Endometrium (tissue), 2 donors: ENCODE measurements around the gene VPS35.
"Not testable (repeated sequence)": the region's sequence is repeated elsewhere in the genome, so short reads cannot be mapped to it uniquely, and the experiment has no call there.

Source experiments
- FAIRE-seq: peaks from 2 replicates; lab custom pipeline; 2012; peaks lifted over from hg19 to GRCh38; lab: Jason Lieb, UNC
- donor health status: control.
- donor health status: control.

Gene VPS35

DNA sequence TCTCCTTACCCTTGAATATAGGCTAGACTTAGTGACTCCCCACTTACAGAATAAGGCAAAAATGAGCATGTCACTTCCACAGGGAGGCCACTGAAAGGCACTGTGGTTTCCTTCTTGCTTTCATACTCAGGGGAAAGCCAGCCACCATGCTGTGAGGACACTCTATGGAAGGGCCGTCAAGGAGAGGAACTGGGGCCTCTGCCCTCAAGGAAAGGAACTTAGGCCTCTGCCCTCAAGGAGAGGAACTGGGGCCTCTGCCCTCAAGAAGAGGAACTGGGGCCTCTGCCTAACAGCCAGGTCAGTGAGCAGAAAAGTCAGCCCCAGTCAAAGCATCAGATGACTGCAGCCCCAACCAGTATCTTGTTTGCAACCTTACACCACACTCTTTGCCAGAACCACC, 30.1 kb downstream of the VPS35 start:
- no peak for FAIRE-seq

DNA sequence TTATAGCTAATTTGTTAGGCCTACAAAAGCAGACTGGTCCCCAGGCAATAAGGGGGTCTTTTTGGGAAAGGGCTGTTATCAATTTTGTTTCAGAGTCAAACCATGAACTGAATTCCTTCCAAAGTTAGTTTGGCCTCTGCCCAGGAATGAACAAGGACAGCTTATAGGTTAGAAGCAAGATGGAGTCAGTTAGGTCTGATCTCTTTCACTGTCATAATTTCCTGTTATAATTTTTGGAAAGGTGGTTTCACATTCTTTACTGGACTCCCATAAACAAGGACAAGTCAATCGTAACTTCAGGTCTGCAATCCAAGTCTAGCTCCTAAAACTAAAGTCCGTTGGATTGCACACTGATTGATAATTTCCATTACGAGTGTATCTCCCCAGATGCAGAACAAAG, 37.7 kb downstream of the VPS35 start:
- no peak for FAIRE-seq

DNA sequence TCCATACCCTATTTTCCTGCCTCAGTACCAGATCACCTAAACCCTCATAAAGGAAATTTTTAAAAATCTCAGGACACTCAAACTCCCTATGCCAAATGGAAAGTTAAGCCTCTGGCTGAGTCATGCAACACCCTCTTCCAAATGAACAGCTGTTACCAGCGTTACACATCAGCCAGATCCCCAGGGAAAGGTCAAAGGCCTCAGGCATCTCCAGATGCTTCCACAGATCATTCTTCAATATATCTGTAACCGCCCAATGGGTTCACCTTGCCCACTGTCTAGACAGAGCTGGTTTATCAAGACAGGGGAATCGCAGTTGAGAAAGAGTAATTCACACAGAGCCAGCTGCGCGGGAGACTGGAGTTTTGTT, 38.7 kb downstream of the VPS35 start:
- no peak for FAIRE-seq

DNA sequence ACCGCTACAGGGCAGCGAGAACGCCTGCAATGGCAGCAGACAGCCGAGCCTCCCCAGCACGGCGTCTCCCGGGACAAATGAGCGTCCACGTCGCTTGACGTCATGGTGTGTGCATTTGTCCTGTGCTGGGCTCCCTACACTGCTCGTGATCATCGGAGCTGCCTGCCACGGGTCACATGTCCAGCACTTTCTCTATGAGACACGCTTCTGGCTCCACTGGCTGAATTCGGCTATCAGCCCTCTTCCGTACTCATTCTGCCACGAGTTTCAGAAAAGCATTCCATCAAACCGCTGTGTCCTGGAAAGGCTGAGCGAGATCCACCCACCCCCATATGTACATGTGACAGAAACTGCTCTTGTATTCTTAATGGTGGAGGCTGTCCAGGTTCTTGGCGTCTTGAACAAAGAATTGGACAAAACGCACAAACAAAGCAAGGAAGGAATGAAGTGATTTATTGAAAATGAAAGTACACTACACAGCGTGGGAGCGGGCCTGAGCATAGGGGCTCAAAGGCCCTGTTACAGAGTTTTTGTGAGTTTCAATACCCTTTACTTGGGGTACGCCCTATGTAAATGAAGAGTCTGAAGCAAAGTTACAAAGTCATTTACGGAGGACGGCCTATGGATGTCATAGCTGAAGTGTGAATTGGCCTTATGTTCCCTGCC, 39.3 kb downstream of the VPS35 start:
- FAIRE-seq = no peak

DNA sequence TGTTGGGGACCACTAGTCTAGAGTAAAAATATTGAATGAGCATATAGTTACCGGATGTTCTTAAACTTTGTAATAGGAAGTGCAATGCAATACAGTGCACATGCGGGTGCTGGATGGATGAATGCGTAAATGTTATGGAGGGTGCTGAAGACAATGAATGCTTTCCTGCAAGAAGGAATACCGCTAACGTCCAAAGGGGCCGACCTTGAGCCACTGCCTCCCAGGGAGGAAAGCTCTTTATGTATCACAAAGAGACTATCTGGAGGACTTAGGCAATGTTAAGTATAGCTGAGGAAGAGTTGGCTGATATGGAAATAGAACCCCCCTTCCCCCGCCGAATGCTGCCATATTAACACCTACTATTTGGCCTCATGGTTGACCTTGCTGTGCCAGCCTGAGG, 40.3 kb downstream of the VPS35 start:
- no peak for FAIRE-seq

DNA sequence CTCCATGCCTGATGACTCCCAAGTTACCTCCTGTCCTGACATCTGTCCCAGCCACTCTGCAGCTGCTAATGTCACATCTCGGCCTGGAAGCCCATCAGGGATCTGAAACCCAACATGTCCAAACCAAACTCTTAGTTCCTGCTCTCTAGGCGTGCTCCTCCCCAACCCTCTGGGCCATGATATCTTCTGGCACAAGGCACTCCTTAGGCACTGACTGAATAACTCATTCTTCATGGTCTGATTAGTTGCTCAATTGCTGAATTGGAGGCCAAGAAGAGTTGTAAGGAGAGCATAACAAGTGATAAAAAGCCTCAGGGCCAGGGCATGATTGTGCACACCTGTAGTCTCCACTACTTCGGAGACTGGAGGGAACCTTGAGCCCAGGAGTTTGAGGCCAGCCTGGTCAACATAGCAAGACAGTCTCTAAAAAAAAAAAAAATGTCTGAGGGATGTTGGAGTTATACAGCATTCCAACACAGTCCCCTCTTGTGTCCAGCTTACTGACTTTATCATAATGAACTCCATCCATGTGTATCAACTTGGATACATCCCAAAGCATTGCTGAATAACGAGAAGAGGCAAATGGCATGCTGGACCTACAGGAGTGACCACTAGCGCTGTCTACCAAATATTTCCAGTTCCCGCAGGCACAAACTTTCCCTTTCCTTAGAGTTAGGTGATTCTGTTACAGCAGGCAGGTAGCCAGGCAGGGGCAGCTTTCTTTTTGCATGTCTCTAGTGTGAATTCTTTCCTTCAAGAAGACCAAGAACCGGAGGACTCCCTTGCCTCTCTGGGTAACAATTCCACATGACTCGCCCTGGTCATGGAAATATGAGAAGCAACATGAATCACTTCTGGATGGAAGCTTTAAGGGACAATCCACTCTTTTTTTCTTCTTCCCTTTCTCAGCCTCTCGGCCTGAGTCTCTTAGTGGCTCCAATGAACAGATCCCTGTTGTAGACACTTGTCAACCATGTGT, 49.7 kb downstream of the VPS35 start:
- no peak for FAIRE-seq

DNA sequence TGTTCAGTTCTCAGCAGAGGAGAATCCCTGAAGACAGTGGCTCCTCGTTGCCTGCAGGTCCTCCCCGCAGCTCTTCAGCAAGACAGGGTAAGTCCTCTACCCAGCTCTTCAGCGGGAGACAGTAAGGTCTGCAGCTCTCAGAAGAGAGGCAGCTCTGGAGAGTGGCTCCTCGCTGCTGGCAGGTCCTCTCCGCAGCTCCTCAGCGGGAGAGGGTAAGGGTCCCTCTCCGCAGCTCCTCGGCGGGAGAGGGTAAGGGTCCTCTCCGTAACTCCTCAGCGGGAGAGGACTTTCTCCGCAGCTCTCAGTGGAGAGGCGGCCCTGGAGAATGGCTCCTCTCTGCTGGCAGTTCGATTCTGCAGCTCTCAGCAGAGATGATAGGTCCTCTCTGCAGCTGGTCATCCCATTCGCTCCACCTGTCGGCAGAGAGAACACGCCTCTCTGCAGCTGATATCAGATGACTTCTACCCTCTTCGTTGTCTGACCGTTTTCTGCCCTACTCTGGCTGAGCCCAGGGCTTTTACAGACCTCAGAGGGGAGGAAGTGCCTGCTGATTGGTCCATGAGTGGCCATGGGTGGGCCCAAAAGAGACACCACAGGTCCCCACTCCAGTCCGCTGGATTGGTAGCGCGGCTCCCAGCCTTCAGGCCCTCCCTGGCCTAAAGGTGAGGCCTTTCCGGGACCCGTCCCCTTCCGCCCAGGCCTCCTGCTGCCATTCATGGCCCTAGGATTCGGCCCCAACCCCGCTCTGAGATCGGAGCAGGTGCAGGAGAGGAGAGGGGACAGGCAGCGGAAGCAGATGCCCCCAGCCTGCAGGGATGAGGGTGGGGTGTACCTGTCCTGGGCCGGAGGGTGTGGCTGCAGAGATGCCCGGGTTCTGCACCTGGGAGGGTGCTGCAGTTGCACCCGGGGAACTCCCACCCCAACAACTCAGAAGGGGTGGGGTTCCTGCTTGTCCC, 55.9 kb downstream of the VPS35 start:
- no peak for FAIRE-seq

DNA sequence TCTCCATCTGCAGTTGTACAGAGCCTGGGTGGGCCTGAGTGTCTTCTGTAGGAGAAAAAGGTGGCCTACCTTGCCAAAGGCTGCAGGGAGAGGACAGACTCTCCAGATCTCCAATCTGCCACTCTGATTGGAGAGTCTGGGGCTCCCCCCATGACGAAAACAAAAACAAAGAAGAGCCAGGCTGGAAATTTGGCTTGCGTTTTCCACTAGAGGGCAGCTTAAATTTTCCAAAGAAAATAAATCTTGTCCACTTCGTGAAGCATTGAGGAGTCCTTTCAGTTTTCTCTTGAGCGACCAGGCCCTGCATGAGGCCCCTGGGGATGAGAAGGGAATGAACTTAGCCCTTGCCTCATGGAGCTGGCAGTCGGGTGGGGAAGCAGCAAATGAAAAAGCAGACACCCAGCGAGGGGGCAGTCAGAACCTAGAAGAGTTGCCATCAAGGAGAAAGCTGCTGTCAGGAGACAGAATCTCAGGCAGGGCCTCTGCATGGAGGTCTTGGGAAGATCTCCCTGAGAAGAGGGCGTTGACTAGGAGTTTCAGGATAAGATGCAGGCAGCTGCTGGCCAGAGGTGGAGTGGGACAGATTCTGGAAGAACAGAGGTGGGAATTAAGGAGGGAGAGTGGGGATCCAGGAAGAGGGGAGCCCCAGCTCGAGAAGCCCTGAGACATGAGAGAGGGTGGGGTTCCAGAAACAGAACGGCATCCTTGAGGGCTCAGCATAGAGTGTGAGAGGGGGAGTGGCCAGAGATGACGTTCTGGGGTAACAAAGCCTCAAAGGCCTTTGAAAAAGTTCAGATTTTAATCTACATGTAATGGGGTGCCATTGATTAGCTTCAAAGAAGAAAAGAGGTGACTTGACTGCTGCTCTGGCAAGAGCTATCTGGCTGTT, 59.4 kb downstream of the VPS35 start:
- FAIRE-seq = no peak

DNA sequence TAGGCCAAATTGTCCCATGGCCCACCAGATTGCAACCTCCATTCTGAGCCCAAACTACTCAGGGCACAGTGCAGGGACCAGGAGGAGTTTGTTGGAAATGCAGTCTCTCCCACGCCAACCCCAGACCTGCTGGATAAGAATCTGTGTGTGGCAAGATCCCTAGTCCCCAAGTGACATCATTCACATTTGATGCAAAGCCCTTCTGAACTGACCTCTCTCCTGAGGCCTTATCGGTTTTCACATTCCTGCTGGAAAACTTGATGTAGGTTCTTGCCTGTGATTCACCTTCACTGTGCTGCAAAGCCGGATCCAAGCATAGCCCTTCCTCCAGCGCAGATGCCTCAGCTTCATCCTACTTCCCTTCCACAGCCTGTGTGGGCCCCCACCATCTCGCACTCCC, 61.2 kb downstream of the VPS35 start:
- no peak for FAIRE-seq

DNA sequence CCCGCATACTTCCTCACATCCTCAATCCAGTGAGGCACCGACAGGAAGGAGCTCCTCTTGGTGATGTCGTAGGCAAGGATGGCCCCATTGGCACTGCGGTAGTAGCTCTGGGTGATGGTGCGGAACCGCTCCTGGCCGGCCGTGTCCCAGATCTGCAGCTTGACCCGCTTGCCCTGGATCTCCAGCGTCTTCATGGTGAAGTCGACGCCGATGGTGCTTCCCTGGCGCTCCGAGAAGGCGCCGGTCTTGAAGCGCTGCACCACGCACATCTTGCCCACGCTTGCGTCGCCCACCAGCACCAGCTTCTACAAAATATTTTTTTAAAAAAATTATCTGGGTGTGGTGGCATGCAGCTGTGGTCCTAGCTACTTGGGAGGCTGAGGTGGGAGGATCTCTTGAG, 62.3 kb downstream of the VPS35 start:
- FAIRE-seq = not testable (repeated sequence)

DNA sequence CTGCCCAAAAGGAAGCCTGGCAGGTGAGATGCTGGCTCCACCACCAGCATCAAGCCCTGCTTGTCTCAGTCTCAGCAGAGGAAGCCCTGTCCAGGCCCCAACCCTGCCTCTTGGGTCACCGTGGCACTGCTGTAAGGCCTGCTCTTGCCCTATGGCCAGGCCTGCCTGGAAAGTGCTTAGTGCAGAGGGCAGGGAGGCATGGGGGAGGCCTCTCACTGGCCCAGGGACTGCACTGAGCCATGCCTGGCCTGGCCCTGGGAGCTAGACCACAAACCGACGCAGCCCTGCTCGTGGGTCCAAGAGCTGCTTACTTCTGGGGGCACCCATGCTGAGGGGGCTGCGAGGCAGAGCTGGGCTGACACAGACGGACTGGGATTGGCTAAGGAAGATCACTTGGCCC, 64.1 kb downstream of the VPS35 start:
- FAIRE-seq = not testable (repeated sequence)

DNA sequence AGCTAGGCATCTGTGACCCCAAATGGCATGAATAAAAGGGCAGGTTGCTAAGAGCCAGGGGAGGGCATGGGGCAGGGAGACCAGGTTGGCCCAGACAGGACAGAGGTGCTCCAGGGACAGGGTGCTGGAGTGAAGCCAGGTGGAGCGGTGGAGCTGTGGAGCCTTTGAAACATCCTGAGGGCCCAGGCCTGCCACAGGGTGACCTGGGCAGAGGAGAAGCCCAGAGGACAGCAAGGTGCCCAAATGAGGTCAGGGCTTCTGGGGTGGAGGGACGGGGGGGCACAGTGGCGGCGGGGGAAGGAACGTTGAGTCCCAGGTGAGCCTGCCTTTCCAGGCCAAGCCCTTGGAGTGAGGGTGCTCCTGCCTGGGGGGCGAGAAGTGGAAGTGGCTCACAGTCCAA, 65.3 kb downstream of the VPS35 start:
- FAIRE-seq = not testable (repeated sequence)

DNA sequence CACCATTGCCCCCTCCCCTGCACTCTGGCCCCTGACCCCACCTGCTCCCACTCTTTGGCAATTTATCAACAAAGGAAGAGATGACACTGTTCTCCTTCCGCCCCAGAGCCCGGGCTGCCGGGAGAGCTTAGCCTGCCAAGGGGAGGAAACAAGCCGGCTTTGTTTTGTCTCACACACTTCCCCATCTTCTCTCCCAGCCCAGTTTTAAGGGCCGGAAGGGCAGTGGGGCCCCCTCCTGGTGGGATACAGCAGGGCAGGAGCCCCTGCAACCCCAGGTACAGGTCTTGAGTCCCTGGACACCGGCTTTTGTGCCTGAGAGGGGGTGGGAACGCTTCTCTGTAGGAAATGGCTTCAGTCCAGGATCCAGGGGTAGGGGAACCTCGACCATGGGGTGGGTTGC, 65.7 kb downstream of the VPS35 start:
- not testable (repeated sequence) for FAIRE-seq

DNA sequence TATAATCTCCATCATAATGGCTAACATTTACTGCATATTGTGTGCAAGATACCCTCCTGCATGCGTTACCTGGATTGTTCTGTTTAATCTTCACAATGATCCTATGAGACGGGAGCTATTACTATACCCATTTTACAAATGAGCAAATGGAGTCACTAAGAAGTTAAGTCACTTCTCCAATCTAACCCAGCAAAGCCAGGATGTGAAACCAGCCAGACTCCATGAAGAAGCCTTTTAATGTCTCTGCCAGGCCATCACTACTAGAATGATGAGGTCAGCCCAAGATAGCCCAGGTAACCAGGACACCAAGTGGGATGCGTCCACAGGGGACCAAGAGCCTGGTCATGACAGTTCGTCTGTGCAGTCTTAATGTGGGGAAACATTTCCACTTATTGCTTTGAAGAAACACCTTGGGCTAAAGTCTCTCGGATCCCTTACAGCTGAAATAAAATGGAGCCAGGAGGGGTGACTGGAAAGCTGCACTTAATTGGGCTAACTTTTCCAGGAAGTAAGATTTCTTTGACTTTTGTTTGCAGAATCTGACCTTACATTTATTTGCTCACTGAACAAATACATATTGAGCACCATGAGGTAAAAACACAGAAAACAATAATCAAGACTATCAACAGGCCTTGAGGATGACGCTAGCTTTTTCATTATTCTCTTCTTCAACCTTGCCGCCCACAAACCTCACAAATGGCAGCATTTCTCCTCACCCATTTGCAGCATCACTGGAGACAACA, 66.9 kb downstream of the VPS35 start:
- FAIRE-seq = no peak

DNA sequence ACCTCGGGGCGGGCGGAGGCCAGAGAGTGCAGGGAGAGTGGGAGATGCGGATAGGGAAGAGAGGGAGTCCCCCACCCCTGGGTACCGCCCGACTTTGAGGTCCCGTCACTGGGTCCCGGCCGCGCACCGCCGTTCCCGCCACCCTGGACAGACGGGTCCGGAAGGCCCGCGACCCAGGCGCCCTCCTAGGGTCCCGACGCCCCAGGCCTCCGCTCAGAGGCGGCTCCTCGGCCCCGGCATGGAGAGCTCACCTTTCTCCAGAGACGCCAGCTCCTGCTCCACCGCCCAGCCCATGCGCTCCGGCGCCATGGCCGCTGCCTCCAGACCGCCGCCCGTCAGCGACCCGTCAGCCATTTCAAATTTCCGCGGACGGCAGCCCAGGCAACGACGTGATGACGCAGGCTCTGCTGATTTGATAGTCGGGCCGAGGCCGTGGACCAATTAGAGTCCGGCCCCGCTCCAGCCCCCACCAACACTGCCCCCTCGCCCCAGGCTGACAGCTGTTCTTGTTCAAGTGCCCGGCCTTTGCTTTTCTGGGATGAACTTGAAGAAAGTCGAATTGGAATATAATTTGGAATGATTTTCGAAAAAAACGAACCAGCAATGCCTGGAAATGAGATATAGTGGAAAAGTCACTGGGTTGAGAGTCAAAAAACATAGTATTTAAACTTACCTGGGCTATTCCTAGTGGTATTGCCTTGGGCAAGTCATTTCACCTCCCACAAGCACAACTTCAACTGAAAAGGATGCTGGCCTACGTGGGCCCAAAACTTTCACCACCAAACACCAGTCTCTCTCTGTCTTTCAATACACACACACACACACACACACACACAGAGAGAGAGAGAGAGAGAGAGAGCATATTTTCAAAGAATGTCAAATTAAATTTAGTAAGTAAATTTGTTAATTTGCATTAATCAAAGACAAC, 67.7 kb downstream of the VPS35 start, which contains the start of gene SHCBP1:
TSS of gene SHCBP1 (minus strand) at position 374 of the 928 bp plus-strand sequence. CDS start at position 354, 20 bp downstream.
- FAIRE-seq = no peak

DNA sequence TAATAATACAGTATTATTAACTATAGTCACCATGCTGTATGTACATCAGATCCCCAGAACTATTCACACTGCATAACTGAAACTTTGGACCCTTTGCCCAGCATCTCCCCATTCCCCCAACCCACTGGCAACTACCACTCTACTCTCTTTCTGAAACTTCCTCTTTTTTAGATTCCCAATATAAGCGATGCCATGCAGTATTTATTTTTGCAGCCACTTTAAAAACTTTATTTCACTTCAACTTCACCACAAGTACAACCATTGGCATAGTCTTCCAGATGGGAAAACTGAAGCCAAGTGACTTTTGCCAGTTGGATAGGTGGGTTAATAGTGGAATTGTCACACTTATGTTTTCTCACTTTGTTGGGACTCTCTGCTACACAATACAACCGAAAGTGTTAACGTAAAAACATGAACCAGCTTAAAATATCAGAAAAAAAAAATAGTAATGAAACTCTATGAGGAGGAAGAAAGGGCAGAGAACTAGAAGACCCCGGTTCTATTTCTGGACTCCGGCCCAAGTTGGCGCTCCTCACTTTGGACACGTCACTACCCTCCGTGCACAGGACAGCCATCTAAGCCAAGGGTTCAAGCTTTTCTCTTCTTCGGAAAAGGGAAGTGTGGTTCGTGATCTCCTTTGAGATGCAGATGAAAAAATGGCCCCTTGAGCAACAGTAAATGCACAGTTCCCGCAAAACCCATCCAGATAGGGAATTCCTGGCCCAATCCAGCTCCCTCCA, 68.5 kb downstream of the VPS35 start:
- FAIRE-seq = no peak

DNA sequence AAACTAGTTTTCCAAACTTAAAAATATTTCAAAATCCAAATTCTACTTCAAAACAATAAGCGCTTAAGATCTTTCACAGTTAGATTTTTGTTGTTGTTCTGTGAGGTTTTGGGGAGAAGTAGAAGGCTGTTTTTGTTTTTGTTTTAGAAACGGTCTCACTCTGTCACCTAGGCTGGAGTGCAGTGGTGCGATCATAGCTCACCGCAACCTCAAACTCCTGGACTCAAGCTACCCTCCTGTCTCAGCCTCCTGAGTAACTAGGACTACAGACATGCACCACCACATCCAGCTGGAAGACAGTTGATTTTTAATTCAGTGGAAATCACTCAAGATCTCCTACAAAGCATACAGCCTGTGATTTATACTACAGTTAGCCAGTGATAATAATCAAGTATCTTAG, 70.5 kb downstream of the VPS35 start:
- FAIRE-seq = no peak

DNA sequence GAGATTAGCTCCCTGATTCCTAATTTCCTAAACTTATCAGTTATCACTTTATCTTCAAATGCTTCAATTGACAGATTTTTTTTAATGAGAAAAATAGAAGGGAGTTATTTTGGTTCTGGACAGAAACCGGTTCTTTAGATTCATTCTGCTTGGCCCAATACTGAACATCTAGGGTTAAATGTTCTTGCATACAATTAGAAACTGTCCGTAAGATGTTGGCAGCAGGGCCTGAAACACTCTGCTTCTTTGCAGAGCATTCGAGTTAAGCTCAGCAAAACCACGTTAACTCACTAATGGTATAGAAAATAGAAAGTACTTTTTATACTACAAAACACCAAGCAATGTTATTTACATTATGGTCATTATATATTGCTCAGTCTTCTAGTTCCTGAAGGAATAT, 75.0 kb downstream of the VPS35 start:
- no peak for FAIRE-seq

DNA sequence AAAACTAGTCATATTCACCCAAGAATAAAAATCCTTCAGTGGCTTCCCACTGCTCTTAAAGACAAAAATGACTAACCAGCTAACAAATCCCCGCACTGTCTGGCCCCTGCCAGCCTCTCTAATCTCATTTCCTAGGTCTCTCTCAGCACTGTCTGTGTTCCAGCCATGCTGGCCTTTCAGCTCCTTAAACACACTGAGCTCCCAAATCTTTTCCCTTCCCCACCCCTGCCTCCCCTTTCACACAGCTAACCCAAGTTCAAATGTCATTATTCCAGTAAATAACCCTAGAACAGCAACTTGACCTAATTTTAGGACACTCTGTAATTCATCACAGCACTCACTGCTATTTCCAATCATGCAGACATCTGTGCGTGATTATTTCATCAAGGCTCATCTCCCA, 75.6 kb downstream of the VPS35 start:
- no peak for FAIRE-seq
